ENCODE measurements around the gene MRGPRD.
"Not testable (repeated sequence)": the region's sequence is repeated elsewhere in the genome, so short reads cannot be mapped to it uniquely, and the experiment has no call there.

MRGPRD gene

GRCh38 chr11:69000831-69001242 is 20.1 kb upstream of the MRGPRD start:
- peak; percentile 73 for DNase-seq
- no peak overlapping the region for H2AFZ ChIP-seq (ENCODE audit: low read depth, low read length)
- no peak overlapping the region for H2BK120ac ChIP-seq (ENCODE audit: low read depth, low read length)

GRCh38 chr11:69000391-69000790 is 19.6 kb upstream of the MRGPRD start:
- Histone ChIP-seq H3K27me3 (ENCODE audit: control insufficient read depth in 1 of 2, insufficient read depth in 1 of 2, low read length in 2 of 2) (no peaks in the 10 kb centered on the region), H2BK15ac (ENCODE audit: low read depth, poor library complexity, severe bottlenecking) (no peak overlapping the region), H3K36me3 (ENCODE audit: control insufficient read depth in 1 of 2, insufficient read depth in 2 of 2, low read depth in 1 of 2, low read length in 2 of 2) (peaks cover 27% of the 10 kb centered on the region in 2 experiments), H3K23ac (ENCODE audit: low read length in 2 of 2) (no peak overlapping the region), H3K9me3 (ENCODE audit: control insufficient read depth, low read length) (no peaks in the 10 kb centered on the region), H2AFZ (ENCODE audit: low read depth, low read length) (no peak overlapping the region), H3K4me2 (ENCODE audit: low read length, poor library complexity, severe bottlenecking) (no peak overlapping the region), H3K79me1 (replicated peaks; ENCODE audit: low read length, poor library complexity, severe bottlenecking) (no peaks in the 10 kb centered on the region), H4K8ac (ENCODE audit: low read length) (no peak overlapping the region), H3K9ac (ENCODE audit: low read length) (peak overlapping the region; percentile 69), H3K14ac (ENCODE audit: low read length in 2 of 2) (no peak overlapping the region), H3K27ac (ENCODE audit: low read length, poor library complexity, severe bottlenecking) (no peak overlapping the region), H4K91ac (ENCODE audit: low read length) (no peak overlapping the region), H2AK5ac (ENCODE audit: low read length, severe bottlenecking) (no peak overlapping the region), H2BK5ac (ENCODE audit: low read depth, low read length, poor library complexity, severe bottlenecking) (no peak overlapping the region), H3K4me3 (ENCODE audit: insufficient read depth in 1 of 2, low read depth in 1 of 2, low read length in 2 of 2) (no peak overlapping the region), H2BK12ac (ENCODE audit: low read length in 2 of 2) (no peak overlapping the region), H3K4me1 (ENCODE audit: control insufficient read depth, insufficient read depth, low read depth, low read length) (peaks cover 7% of the 10 kb centered on the region), H2BK120ac (ENCODE audit: low read depth, low read length) (no peak overlapping the region), H3K4ac (ENCODE audit: low read depth in 1 of 2, low read length in 2 of 2) (no peak overlapping the region), H3K18ac (ENCODE audit: low read depth in 1 of 2, low read length in 2 of 2) (no peak overlapping the region)
- DNase-seq: no peak
- 97% methylated on average over 3 of the region's 5 CpGs for WGBS

More at GRCh38 chr11:69000831-69001242, 20.1 kb upstream of the MRGPRD start:
- Histone ChIP-seq H3K36me3 (ENCODE audit: control insufficient read depth in 1 of 2, insufficient read depth in 2 of 2, low read depth in 1 of 2, low read length in 2 of 2) (peaks cover 31 to 32% of the 10 kb centered on the region in 2 experiments), H3K18ac (ENCODE audit: low read depth in 1 of 2, low read length in 2 of 2) (no peak overlapping the region), H2BK12ac (ENCODE audit: low read length in 2 of 2) (no peak overlapping the region), H3K4me2 (ENCODE audit: low read length, poor library complexity, severe bottlenecking) (no peak overlapping the region), H3K4me3 (ENCODE audit: insufficient read depth in 1 of 2, low read depth in 1 of 2, low read length in 2 of 2) (no peak overlapping the region), H3K4ac (ENCODE audit: low read depth in 1 of 2, low read length in 2 of 2) (no peak overlapping the region), H3K4me1 (ENCODE audit: control insufficient read depth, insufficient read depth, low read depth, low read length) (peaks cover 7% of the 10 kb centered on the region), H4K8ac (ENCODE audit: low read length) (no peak overlapping the region), H3K27me3 (ENCODE audit: control insufficient read depth in 1 of 2, insufficient read depth in 1 of 2, low read length in 2 of 2) (no peaks in the 10 kb centered on the region), H2BK5ac (ENCODE audit: low read depth, low read length, poor library complexity, severe bottlenecking) (no peak overlapping the region), H3K23ac (ENCODE audit: low read length in 2 of 2) (no peak overlapping the region), H3K9ac (ENCODE audit: low read length) (peak overlapping the region; percentile 69), H3K27ac (ENCODE audit: low read length, poor library complexity, severe bottlenecking) (no peak overlapping the region), H2BK15ac (ENCODE audit: low read depth, poor library complexity, severe bottlenecking) (no peak overlapping the region), H3K9me3 (ENCODE audit: control insufficient read depth, low read length) (no peaks in the 10 kb centered on the region), H3K79me1 (replicated peaks; ENCODE audit: low read length, poor library complexity, severe bottlenecking) (no peaks in the 10 kb centered on the region), H4K91ac (ENCODE audit: low read length) (no peak overlapping the region), H3K14ac (ENCODE audit: low read length in 2 of 2) (no peak overlapping the region), H2AK5ac (ENCODE audit: low read length, severe bottlenecking) (no peak overlapping the region)
- WGBS: 81% methylated on average over 8 of the region's 8 CpGs

GRCh38 chr11:68999748-69000355 is 19.1 kb upstream of the MRGPRD start:
- H2BK15ac ChIP-seq (ENCODE audit: low read depth, poor library complexity, severe bottlenecking); H3K23ac ChIP-seq (ENCODE audit: low read length in 2 of 2); H4K8ac ChIP-seq (ENCODE audit: low read length); H2AK5ac ChIP-seq (ENCODE audit: low read length, severe bottlenecking); H3K79me1 ChIP-seq (replicated peaks; ENCODE audit: low read length, poor library complexity, severe bottlenecking); H3K4ac ChIP-seq (ENCODE audit: low read depth in 1 of 2, low read length in 2 of 2); H3K27me3 ChIP-seq (ENCODE audit: control insufficient read depth in 1 of 2, insufficient read depth in 1 of 2, low read length in 2 of 2); H3K27ac ChIP-seq (ENCODE audit: low read length, poor library complexity, severe bottlenecking); H4K91ac ChIP-seq (ENCODE audit: low read length); H3K4me1 ChIP-seq (ENCODE audit: control insufficient read depth, insufficient read depth, low read depth, low read length); DNase-seq; H3K4me2 ChIP-seq (ENCODE audit: low read length, poor library complexity, severe bottlenecking); H2AFZ ChIP-seq (ENCODE audit: low read depth, low read length); H3K18ac ChIP-seq (ENCODE audit: low read depth in 1 of 2, low read length in 2 of 2); H3K14ac ChIP-seq (ENCODE audit: low read length in 2 of 2); H2BK120ac ChIP-seq (ENCODE audit: low read depth, low read length); H2BK5ac ChIP-seq (ENCODE audit: low read depth, low read length, poor library complexity, severe bottlenecking); H3K4me3 ChIP-seq (ENCODE audit: insufficient read depth in 1 of 2, low read depth in 1 of 2, low read length in 2 of 2); H3K9me3 ChIP-seq (ENCODE audit: control insufficient read depth, low read length); H2BK12ac ChIP-seq (ENCODE audit: low read length in 2 of 2): not testable (repeated sequence)
- peak overlapping the region; percentile 69 for H3K9ac ChIP-seq (ENCODE audit: low read length)
- peaks cover 21 to 22% of the 10 kb centered on the region in 2 experiments for H3K36me3 ChIP-seq (ENCODE audit: control insufficient read depth in 1 of 2, insufficient read depth in 2 of 2, low read depth in 1 of 2, low read length in 2 of 2)
- 90% methylated on average over 12 of the region's 12 CpGs for WGBS

GRCh38 chr11:68999093-68999747 is 18.4 kb upstream of the MRGPRD start:
- H3K18ac ChIP-seq (ENCODE audit: low read depth in 1 of 2, low read length in 2 of 2): no peak overlapping the region
- no peak overlapping the region for H2BK12ac ChIP-seq (ENCODE audit: low read length in 2 of 2)
- H4K8ac ChIP-seq (ENCODE audit: low read length): no peak overlapping the region
- H3K36me3 ChIP-seq (ENCODE audit: control insufficient read depth in 1 of 2, insufficient read depth in 2 of 2, low read depth in 1 of 2, low read length in 2 of 2): peaks cover 15% of the 10 kb centered on the region in 2 experiments
- H3K27me3 ChIP-seq (ENCODE audit: control insufficient read depth in 1 of 2, insufficient read depth in 1 of 2, low read length in 2 of 2): peaks cover 0 to 5% of the 10 kb centered on the region in 2 experiments
- H3K4me1 ChIP-seq (ENCODE audit: control insufficient read depth, insufficient read depth, low read depth, low read length): peaks cover 7% of the 10 kb centered on the region
- 89% methylated on average over 8 of the region's 8 CpGs for WGBS
- no peak overlapping the region for H3K9ac ChIP-seq (ENCODE audit: low read length)
- H3K9me3 ChIP-seq (ENCODE audit: control insufficient read depth, low read length): no peaks in the 10 kb centered on the region
- no peak overlapping the region for H2AFZ ChIP-seq (ENCODE audit: low read depth, low read length)
- no peak overlapping the region for H3K14ac ChIP-seq (ENCODE audit: low read length in 2 of 2)
- H2AK5ac ChIP-seq (ENCODE audit: low read length, severe bottlenecking): no peak overlapping the region
- no peak overlapping the region for H2BK15ac ChIP-seq (ENCODE audit: low read depth, poor library complexity, severe bottlenecking)
- H2BK5ac ChIP-seq (ENCODE audit: low read depth, low read length, poor library complexity, severe bottlenecking): no peak overlapping the region
- no peaks in the 10 kb centered on the region for H3K79me1 ChIP-seq (replicated peaks; ENCODE audit: low read length, poor library complexity, severe bottlenecking)
- no peak overlapping the region for H2BK120ac ChIP-seq (ENCODE audit: low read depth, low read length)
- no peak overlapping the region for H3K4ac ChIP-seq (ENCODE audit: low read depth in 1 of 2, low read length in 2 of 2)
- no peak overlapping the region for H3K4me3 ChIP-seq (ENCODE audit: insufficient read depth in 1 of 2, low read depth in 1 of 2, low read length in 2 of 2)
- no peak for DNase-seq
- no peak overlapping the region for H3K4me2 ChIP-seq (ENCODE audit: low read length, poor library complexity, severe bottlenecking)
- H3K27ac ChIP-seq (ENCODE audit: low read length, poor library complexity, severe bottlenecking): no peak overlapping the region
- no peak overlapping the region for H3K23ac ChIP-seq (ENCODE audit: low read length in 2 of 2)
- H4K91ac ChIP-seq (ENCODE audit: low read length): peak overlapping the region; percentile 36
